ENCODE measurements around the gene TRHDE. TPM values are rescaled to one million over a fixed set of nuclear protein-coding genes. Genes with fewer than 3 reads are reported as not detected.

TRHDE gene
- total and polyA plus RNA-seq, 4 donors = 0.19 to 7.5 (median 3.5) TPM

DNA sequence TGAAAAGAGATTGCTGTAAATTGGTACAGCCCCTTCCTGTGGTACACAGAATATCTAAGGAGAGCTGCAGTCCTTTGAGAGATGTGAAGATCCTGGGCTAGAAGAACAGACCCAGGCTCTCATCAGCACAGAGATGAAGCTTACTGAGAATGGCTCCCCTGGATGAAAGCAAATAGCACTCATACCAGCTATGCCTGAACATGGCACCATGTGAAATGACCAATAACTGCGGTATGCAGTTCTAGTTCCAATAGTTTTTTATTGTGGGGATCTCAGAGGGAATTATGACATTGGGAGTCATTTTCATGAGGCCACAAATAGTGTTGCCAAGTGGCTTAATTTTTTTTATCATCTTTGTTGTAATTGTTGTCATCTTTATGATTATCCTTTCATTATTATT lies 15.4 kb upstream of the TRHDE start:
- 93 to 96% methylated on average over 1 of the region's 1 CpG for whole genome bisulfite sequencing, 2 donors
- DNase-seq (no peak), ATAC-seq (ENCODE audit: insufficient read depth, low FRiP score) (no peak)
- Histone ChIP-seq H3K36me3 (ENCODE audit: control insufficient read depth in 4 of 4, insufficient read depth in 4 of 4, low read length in 4 of 4) (no peaks in the 10 kb centered on the region), H3K4me3 (no peak overlapping the region), H3K27ac (ENCODE audit: low read depth in 1 of 2, low read length in 1 of 2) (no peak overlapping the region), H3K4me1 (ENCODE audit: control insufficient read depth in 5 of 5, insufficient read depth in 5 of 5, low read length in 5 of 5) (no peaks in the 10 kb centered on the region), H3K27me3 (ENCODE audit: control insufficient read depth in 3 of 3, insufficient read depth in 3 of 3, low read length in 2 of 3) (no peaks in the 10 kb centered on the region), H3K9me3 (ENCODE audit: control insufficient read depth in 4 of 4, insufficient read depth in 3 of 4, low read length in 3 of 4) (peaks cover 0 to 2% (median 0%) of the 10 kb centered on the region in 4 donors), H3K9ac (ENCODE audit: insufficient read depth in 1 of 2, low read length in 2 of 2) (no peak overlapping the region)
- no peak for TF ChIP-seq CTCF (IDR thresholded peaks at IDR 0.05; ENCODE audit: control extremely low read depth, extremely low read depth)

- Histone ChIP-seq H3K36me3 (ENCODE audit: control insufficient read depth in 4 of 4, insufficient read depth in 4 of 4, low read length in 4 of 4) (no peaks in the 10 kb centered on the region), H3K27me3 (ENCODE audit: control insufficient read depth in 3 of 3, insufficient read depth in 3 of 3, low read length in 2 of 3) (no peaks in the 10 kb centered on the region), H3K27ac (ENCODE audit: low read depth in 1 of 2, low read length in 1 of 2) (no peak overlapping the region), H3K9ac (ENCODE audit: insufficient read depth in 1 of 2, low read length in 2 of 2) (no peak overlapping the region), H3K4me1 (ENCODE audit: control insufficient read depth in 5 of 5, insufficient read depth in 5 of 5, low read length in 5 of 5) (no peaks in the 10 kb centered on the region), H3K4me3 (no peak overlapping the region), H3K9me3 (ENCODE audit: control insufficient read depth in 4 of 4, insufficient read depth in 3 of 4, low read length in 3 of 4) (no peaks in the 10 kb centered on the region)
- DNase-seq (no peak), ATAC-seq (ENCODE audit: insufficient read depth, low FRiP score) (no peak)
- WGBS, 2 donors = 71 to 78% methylated on average over 2 of the region's 2 CpGs
- no peak for TF ChIP-seq CTCF (IDR thresholded peaks at IDR 0.05; ENCODE audit: control extremely low read depth, extremely low read depth)
Measured at GRCh38 chr12:72261885-72262284, 10.3 kb upstream of the TRHDE start.

DNA sequence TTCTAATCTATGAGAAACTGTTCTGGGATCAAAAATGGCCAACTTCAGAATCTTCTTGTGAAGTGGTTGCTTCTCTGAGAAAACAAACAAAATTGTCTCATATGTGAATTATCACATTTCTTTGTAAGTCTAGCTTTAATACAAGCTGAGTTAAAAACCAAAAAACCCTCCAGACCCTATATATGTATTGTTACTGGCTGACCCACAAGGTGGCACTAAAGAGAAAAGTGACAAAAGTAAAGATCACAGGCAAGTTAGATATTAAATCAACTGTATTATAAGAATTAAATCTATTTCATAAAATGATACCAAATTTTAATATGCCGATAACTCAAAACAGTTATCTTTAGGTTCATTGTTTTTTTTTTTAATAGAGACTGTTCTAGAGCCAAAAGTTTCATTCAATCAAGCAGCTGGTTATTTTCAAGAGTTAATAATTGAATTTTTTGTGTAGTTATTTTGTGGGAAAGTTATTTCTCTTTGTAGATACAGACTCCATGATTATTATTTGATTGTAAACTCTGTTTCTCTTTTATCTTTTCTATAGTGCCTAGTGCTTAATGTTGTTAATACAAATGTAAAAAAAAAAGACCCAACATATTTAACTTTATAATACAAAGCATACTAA lies 7.5 kb upstream of the TRHDE start:
- WGBS, 2 donors = 58 to 69% methylated on average over 1 of the region's 1 CpG
- Histone ChIP-seq H3K27me3 (ENCODE audit: control insufficient read depth in 3 of 3, insufficient read depth in 3 of 3, low read length in 2 of 3) (peaks cover 0 to 7% (median 2%) of the 10 kb centered on the region in 3 donors), H3K4me1 (ENCODE audit: control insufficient read depth in 5 of 5, insufficient read depth in 5 of 5, low read length in 5 of 5) (peaks cover 0 to 3% (median 0%) of the 10 kb centered on the region in 5 donors), H3K36me3 (ENCODE audit: control insufficient read depth in 4 of 4, insufficient read depth in 4 of 4, low read length in 4 of 4) (no peaks in the 10 kb centered on the region), H3K9ac (ENCODE audit: insufficient read depth in 1 of 2, low read length in 2 of 2) (no peak overlapping the region), H3K9me3 (ENCODE audit: control insufficient read depth in 4 of 4, insufficient read depth in 3 of 4, low read length in 3 of 4) (no peaks in the 10 kb centered on the region), H3K4me3 (no peak overlapping the region), H3K27ac (ENCODE audit: low read depth in 1 of 2, low read length in 1 of 2) (no peak overlapping the region)
- no peak for TF ChIP-seq CTCF (IDR thresholded peaks at IDR 0.05; ENCODE audit: control extremely low read depth, extremely low read depth)
- no peak for ATAC-seq (ENCODE audit: insufficient read depth, low FRiP score)
- peak in 2 of 3 donors; percentile 50 to 52 for DNase-seq

GRCh38 chr12:72267974-72268373 lies 4.2 kb upstream of the TRHDE start:
- no peak for ATAC-seq (ENCODE audit: insufficient read depth, low FRiP score)

More at GRCh38 chr12:72267974-72268373, 4.2 kb upstream of the TRHDE start:
- H3K4me1 ChIP-seq (ENCODE audit: control insufficient read depth in 5 of 5, insufficient read depth in 5 of 5, low read length in 5 of 5) = peaks cover 0 to 21% (median 0%) of the 10 kb centered on the region in 5 donors
- H3K9me3 ChIP-seq (ENCODE audit: control insufficient read depth in 4 of 4, insufficient read depth in 3 of 4, low read length in 3 of 4) = peaks cover 0 to 3% (median 0%) of the 10 kb centered on the region in 4 donors
- no peak overlapping the region for H3K9ac ChIP-seq (ENCODE audit: insufficient read depth in 1 of 2, low read length in 2 of 2)
- 67 to 71% methylated on average over 2 of the region's 2 CpGs for WGBS, 2 donors
- peaks cover under 1 to 30% (median 6%) of the 10 kb centered on the region in 3 donors for H3K27me3 ChIP-seq (ENCODE audit: control insufficient read depth in 3 of 3, insufficient read depth in 3 of 3, low read length in 2 of 3)
- no peak overlapping the region for H3K27ac ChIP-seq (ENCODE audit: low read depth in 1 of 2, low read length in 1 of 2)
- no peak overlapping the region for H3K4me3 ChIP-seq
- peak in 1 of 3 donors; percentile 24 for DNase-seq
- no peak for TF ChIP-seq CTCF (IDR thresholded peaks at IDR 0.05; ENCODE audit: control extremely low read depth, extremely low read depth)
- no peaks in the 10 kb centered on the region for H3K36me3 ChIP-seq (ENCODE audit: control insufficient read depth in 4 of 4, insufficient read depth in 4 of 4, low read length in 4 of 4)
